CMK (cell line): ENCODE results near the gene ZDHHC18.
A peak's percentile ranks its signal among the peaks of the same experiment; 100 is the strongest.

Experiments
- DNase-seq: peaks from one replicate; pipeline ENCODE4 v3.0.0-alpha.2; 2010; ENCODE audit warnings: low read depth

Gene ZDHHC18

DNA sequence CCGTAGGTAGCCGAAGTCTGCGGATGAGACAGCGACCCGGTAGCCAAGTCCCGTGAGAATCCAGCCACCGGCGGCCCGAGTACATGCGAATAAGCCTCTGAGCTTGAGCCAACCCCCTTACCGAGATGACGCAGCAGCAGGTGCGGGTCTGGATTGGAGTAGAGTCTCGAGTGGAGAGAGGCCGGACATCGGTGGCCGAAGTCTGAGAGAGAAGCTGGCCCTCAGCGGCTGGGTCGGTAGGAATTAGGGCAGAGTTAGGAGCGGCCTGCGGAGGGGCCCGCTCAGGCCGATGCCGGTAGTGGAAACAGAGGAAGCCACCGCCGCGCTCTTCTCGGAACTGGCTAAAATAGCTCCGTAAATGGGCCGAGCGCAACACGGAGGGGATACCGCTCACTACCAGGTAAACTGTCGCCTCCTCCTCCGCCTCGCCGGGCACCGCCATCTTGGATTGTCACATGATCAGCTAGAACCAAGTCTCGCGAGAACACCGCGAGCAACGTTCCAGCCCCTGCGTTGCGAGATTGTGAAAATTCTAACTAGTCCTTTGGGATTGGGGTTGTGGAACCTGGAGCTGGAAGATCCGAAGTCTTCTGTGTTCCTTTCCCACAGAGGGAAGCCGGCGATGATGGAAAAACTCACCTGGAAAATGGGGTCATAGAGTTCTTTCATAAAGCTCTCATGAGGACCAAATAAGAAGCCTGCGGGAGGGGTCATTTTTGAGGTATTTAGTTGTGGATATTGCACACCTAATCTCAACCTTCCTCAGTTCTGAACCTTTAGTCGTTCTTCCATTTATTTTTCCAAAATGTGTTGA is 73.7 kb downstream of the ZDHHC18 start, which contains the start of gene GPATCH3:
GPATCH3 (minus strand) TSS at position 467 of the 814 bp plus-strand sequence; CDS start at position 442, 25 bp downstream.
- DNase-seq = peak; percentile 92

DNA sequence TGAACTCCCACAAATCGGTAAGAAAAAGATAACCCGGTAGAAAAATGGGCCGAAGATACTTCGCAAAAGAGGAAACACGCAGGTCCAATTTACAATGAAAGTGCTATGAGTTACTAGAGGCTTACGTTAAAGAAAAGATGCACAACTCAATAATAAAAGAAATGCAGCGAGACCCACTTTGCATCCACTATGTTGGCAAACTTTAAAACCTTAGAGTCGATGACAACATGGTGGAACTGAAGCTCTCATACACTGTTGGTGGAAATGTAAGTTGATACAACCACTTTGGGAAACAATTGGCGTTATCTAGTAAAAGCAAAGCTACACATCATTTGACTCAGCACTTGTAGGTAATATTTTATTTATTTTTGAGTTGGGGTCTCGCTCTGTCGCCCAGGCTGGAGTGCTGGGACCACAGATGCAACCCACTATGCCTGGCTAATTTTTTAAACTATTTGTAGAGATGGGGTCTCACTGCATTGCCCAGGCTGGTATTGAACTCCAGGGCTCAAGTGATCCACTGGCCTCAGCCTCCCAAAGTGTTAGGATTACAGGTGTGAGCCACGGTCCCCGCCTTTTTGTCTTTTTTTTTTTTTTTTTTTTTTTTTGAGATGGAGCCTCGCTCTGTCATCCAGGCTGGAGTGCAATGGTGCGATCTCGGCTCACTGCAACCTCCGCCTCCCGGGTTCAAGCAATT is 74.5 kb downstream of the ZDHHC18 start:
- DNase-seq = no peak
